Activated CD4-positive, alpha-beta T cell treated with anti-CD3 and anti-CD28 coated beads, Interleukin-10, Interleukin-2, amounts not matched to agents 100 ng/mL and 50 ng/mL, durations not matched to agents 16 hours and 8 hours (primary cell): ENCODE data around the gene FARS2.
A peak's percentile ranks its signal among the peaks of the same experiment; 100 is the strongest.

ENCODE experiments used
- DNase-seq: peaks from one replicate; pipeline ENCODE4 v3.0.0-alpha.2; 2020

FARS2 gene

DNA sequence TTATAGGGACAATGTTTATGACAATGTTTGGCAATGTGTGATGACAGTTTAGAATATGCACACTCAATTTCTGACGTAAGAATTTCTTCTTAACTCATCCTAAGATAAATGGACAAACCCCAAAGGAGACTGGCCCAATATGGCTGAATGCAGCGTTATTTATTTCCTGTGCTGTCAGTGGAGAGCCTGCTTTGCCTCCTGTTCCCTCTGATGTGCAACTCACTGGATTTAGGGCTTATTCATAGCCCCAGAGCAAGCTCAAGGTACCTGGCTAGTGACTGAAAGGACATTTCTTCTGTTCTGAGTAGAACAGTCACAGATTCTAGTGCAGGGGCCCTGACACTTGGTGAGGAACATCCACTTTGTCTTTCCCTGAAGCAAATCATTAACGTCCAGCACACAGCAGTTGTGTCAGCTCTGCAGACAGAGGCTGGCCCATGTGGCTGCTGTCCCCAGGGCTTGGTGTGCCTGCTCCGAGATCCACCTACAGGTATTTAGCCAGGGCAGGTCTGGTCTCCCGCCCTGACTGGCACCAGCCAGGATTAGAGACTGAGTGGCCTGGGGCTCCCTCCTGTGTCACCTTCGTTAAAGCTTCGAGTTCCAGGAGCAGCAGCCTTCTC, 64.8 kb downstream of the FARS2 start:
- DNase-seq = no peak

GRCh38 chr6:5328800-5329199, 67.5 kb downstream of the FARS2 start:
- DNase-seq = no peak

DNA sequence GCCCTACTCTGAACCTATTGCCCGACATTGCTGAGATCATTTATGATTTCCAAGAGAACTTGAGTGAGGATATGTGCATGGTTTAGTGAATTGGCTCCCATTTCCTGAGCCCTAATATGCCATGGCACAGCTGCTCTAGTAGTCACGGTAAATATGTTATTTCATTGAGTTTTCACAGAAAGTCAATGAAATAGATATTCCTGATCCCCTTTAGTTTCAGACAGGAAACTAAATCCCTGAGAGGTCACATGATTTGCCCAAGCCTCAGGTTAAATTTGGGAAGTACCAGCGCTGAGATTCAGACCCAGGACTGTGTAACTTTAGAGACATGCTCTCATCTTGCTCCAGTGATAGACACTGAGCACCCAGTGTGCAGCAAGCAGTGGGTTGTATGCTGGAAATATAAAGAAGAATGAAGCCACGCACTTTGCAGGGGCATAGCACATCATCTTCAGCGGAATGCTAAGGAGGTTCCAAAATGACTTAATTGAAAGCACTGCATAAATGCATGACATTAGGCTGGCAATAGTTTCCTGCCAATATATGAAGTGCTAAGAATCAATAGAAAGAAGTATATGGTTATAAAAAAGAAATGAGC, 70.6 kb downstream of the FARS2 start:
- no peak for DNase-seq

- DNase-seq = no peak
Observed at GRCh38 chr6:5333658-5334057, 72.3 kb downstream of the FARS2 start.

GRCh38 chr6:5334341-5334740, 73.0 kb downstream of the FARS2 start:
- no peak for DNase-seq

GRCh38 chr6:5335020-5335419, 73.7 kb downstream of the FARS2 start:
- DNase-seq = no peak

- peak; percentile 34 for DNase-seq
Observed at GRCh38 chr6:5337573-5337972, 76.3 kb downstream of the FARS2 start.

GRCh38 chr6:5338177-5338960, 77.1 kb downstream of the FARS2 start:
- DNase-seq = peak; percentile 50

DNA sequence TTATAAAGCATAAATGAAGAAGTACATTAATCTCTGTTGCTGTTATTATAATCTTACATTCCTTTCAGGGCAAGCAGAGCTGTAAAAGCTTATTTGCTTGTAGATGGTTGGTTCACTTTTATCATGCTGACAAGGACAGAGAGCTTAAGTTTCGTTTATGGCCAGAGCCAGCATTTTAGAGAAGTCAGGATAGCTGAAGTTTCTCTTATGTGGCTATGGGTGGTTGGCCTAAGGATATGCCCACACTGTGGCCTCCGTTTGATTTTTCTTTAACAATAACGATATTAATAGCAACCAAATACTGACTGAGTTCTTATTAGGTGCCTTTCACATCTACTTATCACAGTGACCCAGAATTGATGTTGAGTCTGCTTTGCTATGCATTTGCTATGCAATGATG, 78.5 kb downstream of the FARS2 start:
- no peak for DNase-seq

GRCh38 chr6:5341845-5342244, 80.5 kb downstream of the FARS2 start:
- no peak for DNase-seq

- DNase-seq = no peak
Observed at GRCh38 chr6:5343998-5344397, 82.7 kb downstream of the FARS2 start.

GRCh38 chr6:5345324-5345723, 84.0 kb downstream of the FARS2 start:
- no peak for DNase-seq

DNA sequence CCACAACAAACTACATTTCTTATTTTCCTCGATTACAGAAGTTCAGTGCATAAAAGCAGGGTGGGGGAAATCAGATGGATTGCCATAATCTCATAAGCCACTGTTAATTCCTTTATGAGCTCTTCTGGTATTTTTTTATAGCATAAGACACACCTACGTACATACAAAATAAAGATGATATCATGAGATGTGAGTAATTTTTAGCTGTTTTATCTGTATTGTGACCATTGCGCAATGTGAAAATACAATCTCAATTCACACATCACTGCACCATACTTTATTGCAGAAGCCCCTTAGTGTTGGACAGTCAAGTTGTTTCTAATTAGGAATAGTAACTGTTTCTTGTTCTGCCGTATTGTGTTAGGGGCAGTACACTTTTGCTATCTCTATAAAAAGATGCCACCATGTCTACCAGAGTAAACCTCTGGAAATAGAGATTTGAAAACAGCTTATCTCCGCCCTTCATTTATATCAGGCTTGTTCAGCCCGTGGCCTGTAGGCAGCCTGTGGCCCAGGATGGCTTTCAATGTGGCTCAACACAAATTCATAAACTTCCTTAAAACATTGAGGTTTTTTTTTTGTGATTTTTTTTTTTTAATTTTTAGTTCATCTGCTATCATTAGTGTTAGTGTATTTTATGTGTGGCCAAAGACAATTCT, 90.4 kb downstream of the FARS2 start:
- DNase-seq = no peak

DNA sequence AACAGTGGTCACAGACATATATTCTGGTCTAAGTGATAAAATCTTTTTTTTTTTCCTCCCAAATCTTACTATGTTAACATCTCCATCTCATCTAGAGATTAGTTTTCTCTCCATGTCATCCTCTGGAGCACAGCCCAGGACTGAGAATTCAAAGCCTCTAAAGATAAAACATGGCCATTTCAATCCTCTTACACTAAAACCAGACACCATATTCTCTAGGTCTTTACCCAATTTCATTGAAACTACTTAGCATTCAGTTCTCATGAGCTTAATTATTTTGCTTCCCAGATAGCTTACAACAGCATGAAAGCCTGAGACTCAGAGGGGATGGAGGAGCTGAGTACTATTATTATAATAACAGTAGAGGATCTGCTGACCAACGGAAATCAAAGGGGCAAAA, 92.7 kb downstream of the FARS2 start:
- DNase-seq = no peak

DNA sequence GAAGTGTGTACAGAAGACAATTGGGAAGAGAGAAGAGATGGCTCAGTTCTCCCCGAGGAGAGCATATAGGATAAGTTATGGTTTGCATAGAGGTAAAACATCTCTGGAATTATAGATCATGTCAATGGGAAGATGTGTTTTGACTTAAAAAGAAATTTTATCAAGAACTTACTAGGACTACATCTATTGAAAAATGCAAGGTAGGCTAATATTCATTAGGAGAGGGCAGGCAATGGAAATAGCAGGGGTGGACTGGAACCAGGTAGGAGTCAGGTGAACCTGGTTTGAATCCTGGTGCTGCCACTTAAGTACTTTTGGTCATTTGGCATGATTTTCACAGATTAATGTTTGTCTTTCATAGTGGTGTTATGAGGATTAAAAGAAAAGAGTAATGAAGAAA, 96.2 kb downstream of the FARS2 start:
- DNase-seq = no peak

DNA sequence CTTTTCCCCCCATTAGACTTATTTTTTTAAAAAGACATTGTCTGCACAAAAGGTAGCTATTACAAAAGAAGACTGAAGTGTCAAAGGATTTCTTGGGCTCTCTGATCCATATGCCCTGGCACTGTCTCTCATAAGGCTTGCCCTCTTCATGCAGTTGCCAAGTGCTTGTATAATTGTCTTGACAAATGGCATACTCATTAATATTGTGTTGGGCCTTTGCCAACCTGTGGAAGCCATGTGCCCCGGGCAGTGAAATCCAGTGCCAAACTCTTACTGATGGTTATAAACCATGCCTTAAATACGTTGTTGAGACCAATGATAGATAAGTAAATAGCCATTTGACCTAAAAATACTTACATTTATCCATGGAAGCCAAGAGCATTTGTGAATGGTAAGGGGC, 98.1 kb downstream of the FARS2 start:
- DNase-seq = no peak

- no peak for DNase-seq
Observed at GRCh38 chr6:5361396-5361795, 100.1 kb downstream of the FARS2 start.

DNA sequence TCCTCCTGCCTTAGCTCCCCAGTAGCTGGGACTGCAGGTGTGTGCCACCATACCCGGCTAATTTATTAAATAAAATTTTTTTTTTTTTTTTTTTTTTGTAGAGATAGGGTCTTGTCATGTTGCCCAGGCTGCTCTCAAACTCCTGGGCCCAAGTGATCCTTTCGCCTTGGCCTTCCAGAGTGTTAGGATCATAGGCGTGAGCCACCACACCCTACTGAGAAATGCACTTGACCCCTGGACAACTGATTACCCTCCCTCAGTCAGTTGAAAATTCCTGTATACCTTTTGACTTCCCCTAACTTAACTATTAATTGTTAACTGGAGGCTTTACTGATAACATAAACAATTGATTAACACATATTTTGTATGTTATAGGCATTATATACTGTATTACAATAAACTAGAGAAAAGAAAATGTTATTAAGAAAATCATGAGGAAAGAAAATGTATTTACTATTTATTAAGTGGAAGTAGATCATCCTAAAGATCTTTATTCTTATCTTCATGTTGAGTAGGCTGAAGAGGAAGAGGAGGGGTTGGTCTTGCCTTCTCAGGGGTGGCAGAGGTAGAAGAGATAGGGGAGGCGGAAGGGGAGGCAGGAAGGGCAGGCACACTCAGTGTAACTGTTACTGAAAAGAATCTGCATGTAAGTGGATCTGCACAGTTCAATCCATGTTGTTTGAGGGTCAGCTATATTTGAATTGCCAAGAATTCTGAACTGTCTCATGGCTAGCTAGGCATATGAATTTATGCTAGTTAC, 104.3 kb downstream of the FARS2 start:
- no peak for DNase-seq

DNA sequence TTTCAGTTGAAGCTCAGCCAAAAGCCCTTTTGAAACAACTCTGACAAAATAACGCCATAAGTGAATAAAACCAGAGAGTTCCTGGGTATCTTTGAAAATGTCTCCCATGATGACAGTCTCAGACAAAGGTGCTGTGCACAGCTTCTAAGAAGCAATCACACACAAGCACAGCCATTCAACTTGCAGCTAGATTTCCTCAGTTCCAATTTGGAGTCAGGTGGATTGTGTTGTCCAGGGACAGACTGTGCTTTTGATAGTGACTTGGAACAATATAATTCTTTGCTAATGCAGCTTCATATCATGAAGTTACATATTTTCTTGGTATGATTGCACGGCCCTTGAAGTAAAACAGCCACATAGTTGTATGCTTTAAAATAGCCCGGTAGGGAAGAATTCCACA, 105.6 kb downstream of the FARS2 start:
- DNase-seq = no peak

GRCh38 chr6:5367510-5367909, 106.2 kb downstream of the FARS2 start:
- no peak for DNase-seq

GRCh38 chr6:5373430-5373829, 112.1 kb downstream of the FARS2 start:
- DNase-seq = no peak

- DNase-seq = no peak
Observed at GRCh38 chr6:5378331-5378730, 117.0 kb downstream of the FARS2 start.

GRCh38 chr6:5379647-5380242, 118.4 kb downstream of the FARS2 start:
- peak; percentile 69 for DNase-seq
